HCT116 (cell line): Measurements from ENCODE around the gene CLCN1. TPM values are rescaled to one million over a fixed set of nuclear protein-coding genes. Genes with fewer than 3 reads are reported as not detected.

Source experiments
- ATAC-seq: fragments of 200-7000 bp; cut with Tn5 transposase; 2 replicates; pipeline ENCODE4 v1.9.1; 2020; ENCODE audit warnings: mild to moderate bottlenecking, moderate library complexity
- BruUV-seq: library from RNA; stranded (reverse); fragments of 400-500 nt; replicated peaks from 2 replicates; lab custom pipeline; 2021; lab: Mats Ljungman, UMichigan
- CTCF ChIA-PET: fragments of 300-600 bp; sonication (Branson Sonifier 250); formaldehyde crosslinking; loops from one replicate; lab custom pipeline; 2021; ENCODE audit warnings: antibody characterized with exemption; lab: Charles Lee
- POLR2A ChIA-PET: fragments of 300-600, 350-600 bp; sonication (Branson Sonifier 250); formaldehyde crosslinking; loops from one replicate; lab custom pipeline; 2021; ENCODE audit warnings: antibody characterized with exemption; lab: Charles Lee
- RAD21 ChIA-PET, 2 experiments: fragments of 300-600 bp; sonication (Branson Sonifier 250); formaldehyde crosslinking; loops; one replicate each; lab custom pipeline; 2023; ENCODE audit warnings: low total read pairs in 2 of 2; ENCODE audit not compliant: uncharacterized antibody in 2 of 2, unreplicated experiment in 2 of 2, low non-redundant PET in 1 of 2; lab: Charles Lee
- DNase-seq: peaks from one replicate; pipeline ENCODE4 v3.0.0-alpha.2; 2010; ENCODE audit warnings: low read depth, low spot score
- H2AFZ ChIP-seq: fragments of 200-600 bp; shearing (Covaris generic), sonication (generic); 2 replicates; pipeline ENCODE4 v1.6.1; 2017; ENCODE audit warnings: low read depth, mixed run types, mixed read lengths, antibody characterized with exemption, low read length; ENCODE audit not compliant: poor library complexity, severe bottlenecking
- H3K27ac ChIP-seq: 2 replicates; pipeline ENCODE4 v1.5.1; 2012; ENCODE audit warnings: low read depth, low read length
- H3K27me3 ChIP-seq: fragments of 200-600 bp; sonication (generic); 2 replicates; pipeline ENCODE4 v1.6.1; 2016; ENCODE audit warnings: mixed run types, low read length, mixed read lengths; ENCODE audit not compliant: insufficient read depth
- H3K36me3 ChIP-seq, 2 experiments: fragments of 200-500 bp in 1 of 2; fragments of 200-600 bp in 1 of 2; sonication (Bioruptor generic) in 1 of 2; sonication (generic) in 1 of 2; 2 replicates each; pipeline versions ENCODE4 v1.5.1 to v1.6.1; 2014 to 2016; ENCODE audit warnings: low read length in 2 of 2, inconsistent platforms in 1 of 2, mixed read lengths in 1 of 2, mixed run types in 1 of 2; ENCODE audit not compliant: insufficient read depth in 2 of 2, control insufficient read depth in 1 of 2
- H3K4me1 ChIP-seq, 2 experiments: fragments of 200-600 bp in 1 of 2; sonication (generic) in 1 of 2; 2 replicates each; pipeline versions ENCODE4 v1.5.1 to v1.6.1; 2012 to 2017; ENCODE audit warnings: low read length in 2 of 2, inconsistent platforms in 1 of 2, mild to moderate bottlenecking in 1 of 2, mixed read lengths in 1 of 2, mixed run types in 1 of 2, moderate library complexity in 1 of 2; ENCODE audit not compliant: insufficient read depth in 2 of 2, control insufficient read depth in 1 of 2
- H3K4me2 ChIP-seq: fragments of 200-600 bp; sonication (generic); 2 replicates; pipeline ENCODE4 v1.6.1; 2017; ENCODE audit warnings: mixed run types, low read length, mixed read lengths
- H3K4me3 ChIP-seq, 2 experiments: fragments of 200-600 bp in 1 of 2; sonication (generic) in 1 of 2; replicated peaks in 1 of 2; 2 replicates each; pipeline ENCODE4 v1.5.1; 2011 to 2016; ENCODE audit warnings: low read length in 2 of 2, control low read depth in 1 of 2, low read depth in 1 of 2, mild to moderate bottlenecking in 1 of 2, mixed read lengths in 1 of 2, mixed run types in 1 of 2
- H3K79me2 ChIP-seq: fragments of 200-600 bp; sonication (generic); 2 replicates; pipeline ENCODE4 v1.6.1; 2017; ENCODE audit warnings: mild to moderate bottlenecking, mixed run types, low read length, moderate library complexity, mixed read lengths; ENCODE audit not compliant: insufficient read depth
- H3K9ac ChIP-seq: fragments of 200-600 bp; sonication (generic); 2 replicates; pipeline ENCODE4 v1.6.1; 2016; ENCODE audit warnings: low read length, mixed read lengths
- H3K9me2 ChIP-seq: fragments of 200-600 bp; sonication (generic), shearing (Covaris generic); 2 replicates; pipeline ENCODE4 v1.6.1; 2017; ENCODE audit warnings: mixed run types, mild to moderate bottlenecking, moderate library complexity; ENCODE audit not compliant: insufficient read depth
- H3K9me3 ChIP-seq, 2 experiments: fragments of 200-500 bp in 1 of 2; fragments of 200-600 bp in 1 of 2; sonication (Bioruptor generic) in 1 of 2; sonication (generic) in 1 of 2; 2 replicates each; pipeline ENCODE4 v1.6.1; 2014 to 2017; ENCODE audit warnings: low read length in 2 of 2, mixed read lengths in 2 of 2, inconsistent platforms in 1 of 2, low read depth in 1 of 2, mild to moderate bottlenecking in 1 of 2, mixed run types in 1 of 2, moderate library complexity in 1 of 2; ENCODE audit not compliant: control insufficient read depth in 1 of 2, insufficient read depth in 1 of 2
- H4K20me1 ChIP-seq: fragments of 200-600 bp; sonication (generic), shearing (Covaris generic); 2 replicates; pipeline ENCODE4 v1.6.1; 2017; ENCODE audit warnings: mixed run types, mild to moderate bottlenecking, moderate library complexity; ENCODE audit not compliant: insufficient read depth
- CTCF ChIP-seq, 3 experiments: fragments of 200-600 bp in 1 of 3; sonication (generic) in 1 of 3; IDR thresholded peaks in 2 of 3; conservative IDR thresholded peaks in 1 of 3; 2 replicates each; pipeline ENCODE4 v1.5.1; 2012 to 2017; ENCODE audit warnings: low read depth in 2 of 3, low read length in 2 of 3, antibody characterized with exemption in 1 of 3, borderline replicate concordance in 1 of 3, control low read depth in 1 of 3, mild to moderate bottlenecking in 1 of 3, mixed read lengths in 1 of 3, mixed run types in 1 of 3, moderate library complexity in 1 of 3; ENCODE audit not compliant: insufficient read depth in 1 of 3
- EZH2 ChIP-seq: fragments of 200-600 bp; sonication (generic); IDR thresholded peaks from 2 replicates; pipeline ENCODE4 v1.6.1; 2017; ENCODE audit warnings: antibody characterized with exemption, mixed run types
- EZH2phosphoT487 ChIP-seq: fragments of 200-600 bp; IDR thresholded peaks from 2 replicates; pipeline ENCODE4 v1.6.1; 2018; ENCODE audit warnings: antibody characterized with exemption, borderline replicate concordance
- JUND ChIP-seq: IDR thresholded peaks from 2 replicates; pipeline ENCODE4 v1.6.1; 2012
- MAX ChIP-seq: IDR thresholded peaks from 2 replicates; pipeline ENCODE4 v1.6.1; 2012
- POLR2A ChIP-seq: IDR thresholded peaks from 2 replicates; pipeline ENCODE4 v1.7.0; 2011; ENCODE audit warnings: borderline replicate concordance; ENCODE audit not compliant: insufficient read depth, insufficient read length; ENCODE audit errors: extremely low read depth
- POLR2AphosphoS5 ChIP-seq: IDR thresholded peaks from 2 replicates; pipeline ENCODE4 v1.6.1; 2011; ENCODE audit warnings: mild to moderate bottlenecking, low read depth, low read length, moderate library complexity
- RAD21 ChIP-seq: IDR thresholded peaks from 2 replicates; pipeline ENCODE4 v1.6.1; 2012; ENCODE audit warnings: low read depth, mild to moderate bottlenecking
- REST ChIP-seq: IDR thresholded peaks from 2 replicates; pipeline ENCODE4 v1.6.1; 2012; ENCODE audit warnings: low read depth
- SP1 ChIP-seq: IDR thresholded peaks from 2 replicates; pipeline ENCODE4 v1.6.1; 2012; ENCODE audit warnings: low read depth
- TCF7L2 ChIP-seq: IDR thresholded peaks from 2 replicates; pipeline ENCODE4 v1.7.0; 2011; ENCODE audit warnings: borderline replicate concordance, inconsistent platforms; ENCODE audit not compliant: insufficient read depth, insufficient read length; ENCODE audit errors: extremely low read depth
- ZNF274 ChIP-seq: fragments of 200-500 bp; sonication (Bioruptor generic); IDR thresholded peaks from 2 replicates; pipeline ENCODE4 v1.6.1; 2014; ENCODE audit warnings: mild to moderate bottlenecking, low read depth, low read length, inconsistent platforms
- intact Hi-C: fragments of 100-400 bp; cut with micrococcal nuclease; formaldehyde crosslinking; loops from 2 replicates; pipeline ENCODE4 v1.10.0; 2022
- total RNA-seq: library from RNA; stranded (reverse); gene quantifications from one replicate; pipeline ENCODE4 v1.2.1, GENCODE V29; 2021; ENCODE audit not compliant: unreplicated experiment

CLCN1 gene
- total RNA-seq, 1 experiment from 2014 or later: 0.47 TPM

- DNase-seq: no peak
- Histone ChIP-seq H3K4me1 (peaks cover 11 to 28% of the 10 kb centered on the region in 2 experiments), H3K27me3 (no peaks in the 10 kb centered on the region), H3K9me2 (no peaks in the 10 kb centered on the region), H3K4me3 (no peak overlapping the region), H3K9me3 (no peaks in the 10 kb centered on the region), H3K9ac (0 out of 2 replicates have a peak overlapping the region, but pooled peaks have one; percentile 1), H3K79me2 (no peaks in the 10 kb centered on the region)
- intact Hi-C loops: no loop called here
- POLR2A ChIA-PET: interaction anchor here (0.7 to 1.2 kb wide), 4 partner anchors 9 to 19 kb away, joined by 3 to 4 read pairs (median 3); partner anchors contain the start of genes CASP2 and GSTK1
- BruUV-seq: no TSS peak
- CTCF ChIA-PET: interaction anchor here (1.2 to 1.3 kb wide), 2 partner anchors 39 to 64 kb away, joined by 3 to 4 read pairs; no protein-coding TSS in a partner anchor
- RAD21 ChIA-PET: no interaction called here
- TF ChIP-seq EZH2phosphoT487 (no peak), EZH2 (no peak), ZNF274 (no peak), JUND (no peak), MAX (no peak), RAD21 (no peak), POLR2A (no peak), SP1 (peak; percentile 10; the same call in 1 of the 2 replicates)
- TF ChIP-seq, all 23 proteins: peak for 1
- H2AFZ ChIP-seq: peak overlapping the region; percentile 68
- H4K20me1 ChIP-seq: no peaks in the 10 kb centered on the region
- H3K36me3 ChIP-seq: no peaks in the 10 kb centered on the region
- peak; percentile 66 for ATAC-seq
- H3K4me2 ChIP-seq: peak overlapping the region; percentile 25
- no peak overlapping the region for H3K27ac ChIP-seq
These were observed 36.5 kb upstream of the CLCN1 start for GRCh38 chr7:143279186-143280098.

- intact Hi-C loops: no loop called here
- no peak for DNase-seq
- RAD21 ChIA-PET: no interaction called here
- CTCF ChIA-PET: interaction anchor here (1.2 to 1.3 kb wide), 2 partner anchors 39 to 65 kb away, joined by 3 to 4 read pairs; no protein-coding TSS in a partner anchor
- H3K27me3 ChIP-seq: no peaks in the 10 kb centered on the region
- H3K4me1 ChIP-seq: peaks cover 13 to 35% of the 10 kb centered on the region in 2 experiments
- no peaks in the 10 kb centered on the region for H3K36me3 ChIP-seq
- H3K4me2 ChIP-seq: peak overlapping the region; percentile 25; the same call in 1 of the 2 replicates
- H4K20me1 ChIP-seq: no peaks in the 10 kb centered on the region
- no peak overlapping the region for H3K27ac ChIP-seq
- H3K79me2 ChIP-seq: no peaks in the 10 kb centered on the region
- no peak overlapping the region for H3K9ac ChIP-seq
- no TSS peak for BruUV-seq
- H3K9me2 ChIP-seq: no peaks in the 10 kb centered on the region
- no peak overlapping the region for H3K4me3 ChIP-seq
- POLR2A ChIA-PET: interaction anchor here (0.9 to 1.2 kb wide), 2 partner anchors 8 to 17 kb away, joined by 3 to 4 read pairs; partner anchors contain the start of genes CASP2 and GSTK1
- no peak for ATAC-seq
- no peak overlapping the region for H2AFZ ChIP-seq
- H3K9me3 ChIP-seq: no peaks in the 10 kb centered on the region
- TF ChIP-seq JUND (no peak), POLR2AphosphoS5 (no peak), REST (no peak), CTCF (IDR thresholded peaks at IDR 0.05 in 2 of 3, conservative IDR thresholded peaks at IDR 0.05 in 1 of 3; ENCODE audit: borderline replicate concordance in 1 of 3, insufficient read depth in 1 of 3, low read depth in 2 of 3, low read length in 2 of 3) (no peak), TCF7L2 (no peak)
These were observed 35.8 kb upstream of the CLCN1 start for GRCh38 chr7:143280160-143280559.
